ENCODE measurements around the gene ACAD10. TPM values are rescaled to one million over a fixed set of nuclear protein-coding genes. Genes with fewer than 3 reads are reported as not detected.

ACAD10 gene
- total and polyA plus RNA-seq, 10 of the 15 experiments (the other 5 are each of a cell fraction or from before 2014, with no cell fraction given) = 2.9 to 21.9 (median 17.5) TPM

DNA sequence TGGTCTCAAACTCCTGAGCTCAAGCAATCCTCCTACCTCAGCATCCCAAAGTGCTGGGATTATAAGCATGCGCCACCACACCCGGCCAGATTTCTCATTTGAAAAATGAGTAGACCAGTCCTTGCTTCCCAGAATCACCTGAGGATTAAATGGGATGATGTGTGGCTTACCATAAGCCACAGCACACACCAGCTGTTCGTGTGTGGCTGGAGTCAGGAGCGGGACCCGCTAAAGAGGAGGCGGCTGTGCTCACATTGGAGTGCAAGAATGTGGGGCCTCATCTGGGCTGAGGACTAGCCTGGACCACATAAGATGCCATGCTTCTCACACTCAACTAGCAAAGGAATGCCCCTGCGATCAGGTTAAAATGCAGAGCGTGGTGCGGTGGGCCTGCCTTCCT, 74.1 kb downstream of the ACAD10 start:
- no peaks in the 10 kb centered on the region for H3K27me3 ChIP-seq (replicated peaks in 1 of 2; ENCODE audit: control insufficient read depth in 2 of 2, insufficient read depth in 2 of 2, low read length in 1 of 2)
- H3K4me2 ChIP-seq (ENCODE audit: control insufficient read depth, insufficient read depth) = no peak overlapping the region
- no peaks in the 10 kb centered on the region; the same call in 2 of the 3 replicates for H3K9me3 ChIP-seq (replicated peaks; ENCODE audit: control insufficient read depth, insufficient read depth, low read length)
- no peaks in the 10 kb centered on the region for H3K36me3 ChIP-seq (ENCODE audit: control insufficient read depth in 2 of 2, insufficient read depth in 2 of 2, low read length in 1 of 2)
- ChIA-PET POLR2A (interaction anchor here (0.5 to 7.4 kb wide), 2 partner anchors 16 to 1149 kb away, joined by 4 to 46 read pairs; no protein-coding TSS in a partner anchor), CTCF (interaction anchor here (1.5 kb wide), 1 partner anchor 21 kb away, joined by 3 read pairs; no protein-coding TSS in a partner anchor), SMC1A (ENCODE audit: uncharacterized antibody, unreplicated experiment) (interaction anchor here (1.0 to 1.5 kb wide), 3 partner anchors 15 to 53 kb away, joined by 3 to 11 read pairs (median 3); no protein-coding TSS in a partner anchor), RAD21 (ENCODE audit: unreplicated experiment) (interaction anchor here (1.2 to 3.1 kb wide), 2 partner anchors 15 to 53 kb away, joined by 3 to 12 read pairs; no protein-coding TSS in a partner anchor)
- ATAC-seq = no peak
- H3K79me2 ChIP-seq (ENCODE audit: control insufficient read depth, insufficient read depth, low read length) = no peaks in the 10 kb centered on the region
- no peak overlapping the region for H3K9ac ChIP-seq (ENCODE audit: control insufficient read depth, insufficient read depth, low read length)
- intact Hi-C loops (cut with micrococcal nuclease; ENCODE audit: unreplicated experiment) = no loop called here
- 89% methylated on average over 9 of the region's 9 CpGs for WGBS (ENCODE audit: insufficient coverage, insufficient replicate concordance, low lambda C conversion rate, missing lambda C conversion rate)
- TF ChIP-seq EP300 (IDR thresholded peaks at IDR 0.05; ENCODE audit: borderline replicate concordance in 1 of 2, control insufficient read depth in 1 of 2, low read depth in 2 of 2, low read length in 2 of 2) (no peak), POLR2A (IDR thresholded peaks at IDR 0.05; ENCODE audit: low read depth, low read length) (no peak), EZH2 (IDR thresholded peaks at IDR 0.05; ENCODE audit: borderline replicate concordance, control insufficient read depth, low read depth, low read length) (no peak), MTA2 (IDR thresholded peaks at IDR 0.05; ENCODE audit: low read depth) (no peak)
- TF ChIP-seq, protein P1, sequence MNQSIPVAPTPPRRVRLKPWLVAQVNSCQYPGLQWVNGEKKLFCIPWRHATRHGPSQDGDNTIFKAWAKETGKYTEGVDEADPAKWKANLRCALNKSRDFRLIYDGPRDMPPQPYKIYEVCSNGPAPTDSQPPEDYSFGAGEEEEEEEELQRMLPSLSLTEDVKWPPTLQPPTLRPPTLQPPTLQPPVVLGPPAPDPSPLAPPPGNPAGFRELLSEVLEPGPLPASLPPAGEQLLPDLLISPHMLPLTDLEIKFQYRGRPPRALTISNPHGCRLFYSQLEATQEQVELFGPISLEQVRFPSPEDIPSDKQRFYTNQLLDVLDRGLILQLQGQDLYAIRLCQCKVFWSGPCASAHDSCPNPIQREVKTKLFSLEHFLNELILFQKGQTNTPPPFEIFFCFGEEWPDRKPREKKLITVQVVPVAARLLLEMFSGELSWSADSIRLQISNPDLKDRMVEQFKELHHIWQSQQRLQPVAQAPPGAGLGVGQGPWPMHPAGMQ (IDR thresholded peaks at IDR 0.05; ENCODE audit: borderline replicate concordance) = no peak
- in situ Hi-C loops (cut with MboI) = loop anchor here (10.0 kb wide), 1 partner anchor 55 kb away; no protein-coding TSS in a partner anchor
- no peak for DNase-seq (ENCODE audit: low read depth, low spot score)
- peaks cover 57% of the 10 kb centered on the region for H3K4me1 ChIP-seq (ENCODE audit: control insufficient read depth, insufficient read depth, low read length)
- FAIRE-seq = no peak
- H2AFZ ChIP-seq (ENCODE audit: control insufficient read depth, low read depth, low read length) = no peak overlapping the region
- H3K27ac ChIP-seq (ENCODE audit: control insufficient read depth, insufficient read depth) = no peak overlapping the region
- H4K20me1 ChIP-seq (ENCODE audit: control insufficient read depth, insufficient read depth) = no peaks in the 10 kb centered on the region
- H3K4me3 ChIP-seq = no peak overlapping the region
- BruUV-seq (replicated peaks) = no TSS peak
